HCEC 1CT (cell line): ENCODE data around the gene HAGHL.
"Not testable (repeated sequence)": the region's sequence is repeated elsewhere in the genome, so short reads cannot be mapped to it uniquely, and the experiment has no call there.

Experiments
- DNase-seq: peaks from one replicate; pipeline ENCODE4 v3.0.0-alpha.2; 2017

Gene HAGHL

DNA sequence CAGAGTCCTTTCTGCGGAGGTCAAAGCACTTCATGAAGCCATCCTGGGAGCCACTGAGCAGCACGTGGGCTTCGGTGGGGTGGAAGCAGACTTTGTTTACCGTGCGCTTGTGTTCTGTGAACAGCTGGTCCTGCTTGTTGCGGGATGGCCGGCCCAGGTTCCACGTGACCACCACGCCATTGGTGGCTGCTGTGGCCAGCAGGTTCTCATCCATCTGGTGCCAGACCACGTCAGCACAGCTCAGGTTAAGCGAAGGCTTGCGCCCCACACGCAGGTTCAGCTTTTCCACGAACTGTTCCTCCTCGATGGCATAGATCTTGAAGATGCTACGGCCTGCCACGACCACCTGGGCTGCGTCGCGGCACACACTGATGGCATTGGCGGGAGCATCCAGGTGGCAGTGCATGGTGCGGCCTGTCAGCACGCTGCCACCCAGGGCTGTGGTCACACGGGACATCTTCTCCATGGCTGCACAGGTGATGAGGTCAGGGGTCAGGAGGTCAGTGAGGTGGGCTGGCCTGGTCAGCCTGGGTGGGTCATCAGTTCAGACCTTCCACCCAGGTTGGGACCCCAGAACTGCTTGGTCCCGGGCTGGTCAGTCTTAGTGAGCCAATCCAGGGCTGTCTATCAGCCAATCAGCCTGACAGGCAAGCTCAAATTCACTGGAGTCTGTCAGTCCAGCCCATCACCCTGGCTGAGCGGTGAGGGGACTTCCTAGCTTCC, 37.6 kb upstream of the HAGHL start:
- DNase-seq: no peak

DNA sequence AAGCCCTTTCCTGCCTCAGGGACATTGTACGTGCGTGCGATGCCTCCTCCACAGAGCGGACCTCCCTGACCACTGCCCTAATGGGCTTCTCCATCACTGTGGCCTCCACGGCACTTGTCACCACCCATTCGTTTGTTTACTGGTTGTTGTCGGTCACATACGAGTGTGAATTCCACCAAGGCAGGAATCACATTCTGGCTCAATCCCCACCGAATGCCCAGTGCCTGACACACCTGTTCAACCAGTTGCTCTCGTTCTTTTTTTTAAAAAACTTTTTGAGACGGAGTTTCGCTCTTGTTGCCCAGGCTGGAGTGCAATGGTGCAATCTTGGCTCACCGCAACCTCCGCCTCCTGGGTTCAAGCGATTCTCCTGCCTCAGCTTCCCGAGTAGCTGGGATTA, 35.7 kb upstream of the HAGHL start:
- not testable (repeated sequence) for DNase-seq

DNA sequence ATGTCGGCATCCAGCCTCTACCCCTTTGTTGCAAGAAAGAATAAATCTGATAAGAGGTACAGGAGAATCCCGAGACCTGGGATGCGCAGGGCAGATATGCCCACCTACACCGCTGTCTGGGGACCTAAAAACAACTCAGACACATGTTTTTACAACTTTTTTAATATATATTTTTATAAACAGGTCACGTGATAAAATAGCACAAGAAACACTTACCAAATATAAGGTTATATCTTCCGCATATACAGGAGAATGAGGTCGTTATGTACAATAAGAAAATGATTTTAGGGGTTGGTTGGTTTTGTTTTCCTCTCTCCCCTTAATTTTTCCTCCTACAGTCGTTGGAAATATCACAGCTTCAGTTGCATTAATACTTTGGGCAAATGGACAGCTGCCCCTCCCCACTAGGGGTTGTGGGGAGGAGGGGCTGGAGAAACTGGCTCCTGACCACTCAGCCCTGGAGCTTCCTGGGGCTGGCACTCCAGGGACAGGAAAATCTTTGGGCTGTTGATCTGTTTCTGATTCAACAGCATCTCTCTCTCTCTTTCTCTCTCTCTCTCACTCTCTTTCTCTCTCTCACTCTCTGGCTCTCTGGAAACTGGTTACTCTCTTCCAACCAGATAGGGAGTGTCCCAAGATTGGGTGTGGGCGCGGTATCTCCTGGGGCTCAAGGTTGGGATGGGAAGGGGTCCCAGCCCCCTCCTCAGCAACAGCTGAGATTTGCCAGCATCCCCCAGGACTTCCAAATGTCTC, 34.4 kb upstream of the HAGHL start:
- DNase-seq: no peak

DNA sequence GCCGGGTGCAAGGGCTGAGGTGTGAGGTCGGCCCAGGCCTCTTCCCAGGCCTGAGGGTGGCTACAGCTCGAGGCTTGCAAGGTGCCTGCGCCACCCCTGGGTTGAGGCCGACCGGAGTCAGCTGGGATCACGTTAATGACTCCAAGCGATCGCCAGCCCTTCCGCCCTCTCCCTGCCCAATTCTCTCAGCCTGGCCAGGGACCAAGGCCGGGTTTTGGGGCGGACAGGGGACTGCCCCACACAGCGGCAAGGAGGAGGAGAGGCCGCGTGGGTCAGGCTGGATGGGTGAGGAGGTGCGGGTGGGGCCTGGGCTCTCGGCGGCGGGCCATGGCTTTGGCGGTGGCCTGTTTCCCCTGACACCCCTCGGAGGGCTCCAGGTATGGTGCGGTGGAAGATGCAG, 33.5 kb upstream of the HAGHL start:
- no peak for DNase-seq

DNA sequence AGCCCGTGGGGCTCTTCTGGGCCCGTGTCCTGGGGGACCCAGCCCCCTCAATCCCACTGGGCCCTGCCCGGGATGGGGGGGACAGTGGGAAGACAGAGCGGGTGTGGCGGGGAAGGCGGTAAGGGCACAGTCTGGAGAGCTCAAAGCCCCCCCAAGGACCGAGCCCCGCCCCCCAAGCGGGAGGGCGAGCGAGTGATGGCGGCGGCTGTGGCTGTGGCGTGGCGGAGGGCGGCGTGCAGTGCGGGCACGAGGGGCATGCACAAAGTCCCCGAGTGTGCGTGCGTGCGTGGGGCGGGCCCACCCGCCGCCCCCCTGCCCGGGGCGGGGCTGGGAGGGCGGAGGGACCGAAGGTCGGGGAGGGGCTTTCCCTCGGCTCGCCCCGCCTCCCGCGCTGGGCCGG, 33.1 kb upstream of the HAGHL start:
- no peak for DNase-seq

DNA sequence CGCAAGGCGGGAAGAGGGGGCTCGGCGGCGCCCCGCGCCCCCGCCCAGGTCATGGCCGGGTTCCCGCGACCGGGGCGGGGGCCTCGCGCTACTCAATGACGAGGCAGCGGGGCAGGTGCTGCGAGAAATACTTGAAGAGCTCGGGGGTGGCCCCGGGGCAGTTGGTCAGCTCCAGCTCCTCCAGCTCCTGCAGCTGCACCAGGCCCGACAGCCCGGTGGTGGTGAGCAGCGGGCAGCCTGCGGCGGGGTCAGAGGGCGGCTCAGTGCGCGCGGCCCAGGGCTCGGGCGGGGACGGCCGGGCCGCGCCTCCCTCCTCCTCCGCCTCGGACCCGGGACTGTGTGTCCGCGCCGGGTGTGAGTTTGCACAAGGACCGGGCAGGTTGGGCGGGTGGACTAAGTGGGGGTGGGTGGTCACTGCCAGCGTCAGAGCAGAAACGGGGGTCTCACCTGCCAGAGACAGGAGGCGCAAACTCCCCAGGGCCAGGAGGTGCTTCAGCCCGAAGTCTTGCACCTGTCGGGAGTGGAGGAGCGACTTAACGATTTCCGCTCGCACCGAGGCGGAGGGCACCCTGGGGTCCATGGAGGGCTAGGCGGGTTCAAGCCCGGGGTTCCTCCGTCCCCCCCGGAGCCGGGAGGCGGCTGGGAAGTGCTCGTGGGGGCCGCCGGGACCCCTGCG, 32.6 kb upstream of the HAGHL start:
- DNase-seq: no peak

DNA sequence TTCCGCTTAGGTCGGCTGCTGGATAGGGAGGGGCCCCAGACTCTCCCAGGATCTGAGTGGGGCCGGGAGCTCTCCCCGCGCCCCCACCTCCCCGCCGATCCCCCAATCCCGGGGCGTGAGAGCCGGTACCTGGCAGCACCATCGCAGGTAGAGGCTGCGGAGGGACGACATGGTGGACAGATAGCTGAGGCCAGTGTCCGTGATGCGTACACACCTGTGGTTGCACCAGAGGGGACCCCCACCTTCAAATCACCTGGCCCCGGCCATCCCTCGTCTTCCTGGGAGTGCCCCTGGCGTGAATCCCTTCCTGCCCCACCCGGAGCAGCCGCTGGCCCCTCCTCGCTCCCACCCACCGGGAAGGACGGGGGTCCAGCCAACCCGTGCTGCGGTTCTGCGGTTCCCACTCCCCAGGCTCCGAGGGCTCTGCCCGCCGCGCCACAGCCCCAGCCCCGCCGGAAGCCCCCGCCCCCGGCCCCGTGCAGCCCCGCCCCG, 32.0 kb upstream of the HAGHL start:
- DNase-seq: no peak

DNA sequence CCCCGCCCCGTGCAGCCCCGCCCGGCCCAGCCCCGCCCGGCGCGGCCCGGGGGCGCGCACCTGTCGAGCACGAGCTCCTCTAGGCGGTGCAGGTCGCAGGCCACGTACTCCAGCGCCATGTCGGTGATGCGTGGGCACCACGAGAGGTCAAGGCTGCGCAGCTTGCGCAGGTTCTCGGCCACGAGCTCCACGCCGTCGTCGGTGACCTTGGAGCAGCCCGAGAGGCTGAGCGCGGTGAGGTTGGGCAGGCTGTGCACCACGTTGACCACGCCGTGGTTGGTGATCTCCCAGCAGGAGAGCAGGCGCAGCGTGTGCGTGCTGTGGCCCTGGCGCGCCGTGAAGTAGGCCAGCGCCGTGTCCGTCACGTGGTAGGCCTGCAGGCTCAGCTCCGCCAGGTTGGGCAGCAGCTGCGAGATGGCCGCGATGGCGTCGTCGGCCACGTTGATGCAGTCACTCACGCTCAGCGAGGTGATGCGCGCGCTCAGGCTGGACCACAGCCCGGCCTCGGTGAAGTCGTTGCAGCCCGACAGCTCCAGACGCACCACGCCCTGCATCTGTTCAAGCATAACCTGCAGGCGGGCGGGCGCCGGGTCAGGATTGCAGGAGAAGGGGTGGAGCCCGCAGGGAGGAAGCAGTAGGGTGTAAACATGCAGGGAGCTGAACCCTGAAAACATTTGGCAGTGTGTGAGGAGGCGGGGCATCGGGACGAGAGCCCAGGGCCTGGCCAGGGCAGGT, 31.4 kb upstream of the HAGHL start:
- DNase-seq: no peak

DNA sequence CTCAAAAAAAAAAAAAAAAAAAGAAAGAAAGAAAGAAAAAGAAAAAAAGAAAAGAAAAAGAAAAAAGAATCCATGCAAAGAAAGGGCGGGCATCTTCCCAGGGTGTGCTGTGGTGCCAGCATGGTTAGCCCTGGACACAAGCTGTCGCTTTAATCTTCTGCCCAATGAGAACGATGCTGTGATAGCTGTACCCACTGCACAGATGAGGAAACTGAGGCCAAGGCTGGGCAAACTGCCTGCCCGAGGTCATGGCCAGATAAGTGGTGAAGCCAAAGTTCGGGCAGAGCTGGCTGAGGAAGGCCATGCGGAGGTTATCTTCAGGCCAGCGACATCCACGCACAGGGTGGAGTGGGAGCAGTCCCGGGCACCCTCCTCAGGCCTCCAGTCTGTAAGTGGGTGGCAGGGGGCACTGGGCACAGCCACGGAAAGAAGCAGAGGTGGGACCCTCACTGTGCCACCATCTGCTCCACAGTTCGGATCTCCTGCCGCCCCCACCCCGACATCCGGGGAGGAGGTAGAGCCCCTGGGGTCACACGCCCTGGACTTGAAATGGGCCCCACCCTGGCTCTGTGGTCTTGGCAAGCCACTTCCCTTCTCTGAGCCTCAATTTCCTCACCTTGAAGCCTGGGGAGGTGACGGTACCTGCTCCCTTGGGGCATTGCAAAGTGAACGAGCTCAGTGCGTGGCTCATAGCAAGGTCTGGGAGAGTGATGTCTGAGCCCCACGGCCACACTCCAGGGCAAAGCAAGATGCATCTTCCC, 27.8 kb upstream of the HAGHL start:
- DNase-seq: no peak

DNA sequence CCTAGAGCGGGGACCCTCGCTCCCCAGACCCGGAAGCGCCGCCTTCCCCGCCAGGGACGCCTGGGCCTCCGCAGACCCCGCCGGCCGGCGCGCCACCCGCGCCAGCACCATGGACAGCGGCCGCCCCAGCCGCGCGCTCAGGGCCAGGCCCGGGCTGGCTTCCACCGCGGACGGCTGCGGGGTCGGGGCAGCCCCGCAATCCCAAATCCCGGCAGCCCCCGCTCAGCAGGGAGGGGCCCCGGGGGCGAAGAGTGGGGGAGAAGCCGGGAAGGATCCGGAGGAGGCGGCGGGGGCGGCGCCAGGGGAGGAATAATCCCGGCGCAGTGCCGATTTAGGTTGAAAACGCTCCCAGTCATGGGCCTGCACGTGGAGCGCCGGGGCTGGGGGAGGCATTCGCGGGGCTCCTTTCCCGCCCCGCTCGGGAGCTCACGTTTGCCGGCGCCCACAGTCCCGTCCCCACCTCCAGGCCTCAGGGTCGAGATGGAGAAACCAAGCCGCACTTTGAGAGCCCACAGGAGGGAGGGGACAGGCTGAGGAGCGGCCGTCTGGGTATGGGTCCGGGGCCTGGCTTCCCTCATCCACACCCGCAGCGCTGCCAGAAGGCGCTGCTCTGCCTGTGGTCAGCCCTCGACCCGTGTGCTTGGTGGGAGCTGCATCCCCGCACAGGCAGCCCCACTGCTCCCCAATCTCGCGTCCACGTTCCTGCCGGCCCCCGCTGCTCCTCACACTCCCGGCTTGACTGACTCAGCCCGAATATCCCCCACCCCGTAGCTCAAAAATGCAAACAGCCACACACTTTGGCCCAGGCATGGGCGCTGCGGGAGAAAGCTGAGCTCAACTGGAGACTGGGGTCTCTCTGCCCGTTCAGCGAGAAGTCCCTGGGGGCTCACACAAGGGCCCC, 26.0 kb upstream of the HAGHL start:
- no peak for DNase-seq

DNA sequence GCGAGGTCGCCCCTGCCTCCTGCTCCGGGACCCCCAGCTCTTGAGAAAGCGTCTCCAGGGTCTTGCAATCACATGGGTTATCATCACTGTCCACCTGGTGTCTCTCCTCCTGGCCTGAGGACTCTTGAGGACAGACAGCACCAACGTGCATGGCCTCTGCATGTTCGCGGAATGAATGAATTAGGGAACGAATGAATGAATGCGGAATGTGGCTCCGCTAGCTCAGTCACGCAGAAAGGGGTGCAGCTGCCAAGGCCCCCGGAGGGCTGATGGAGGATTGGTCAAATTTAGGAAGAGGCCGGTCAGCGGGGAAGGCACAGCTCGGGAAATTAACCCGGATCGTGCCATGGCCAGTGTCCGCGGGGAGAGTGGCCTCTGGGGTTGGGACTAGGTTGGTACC, 24.6 kb upstream of the HAGHL start:
- no peak for DNase-seq

DNA sequence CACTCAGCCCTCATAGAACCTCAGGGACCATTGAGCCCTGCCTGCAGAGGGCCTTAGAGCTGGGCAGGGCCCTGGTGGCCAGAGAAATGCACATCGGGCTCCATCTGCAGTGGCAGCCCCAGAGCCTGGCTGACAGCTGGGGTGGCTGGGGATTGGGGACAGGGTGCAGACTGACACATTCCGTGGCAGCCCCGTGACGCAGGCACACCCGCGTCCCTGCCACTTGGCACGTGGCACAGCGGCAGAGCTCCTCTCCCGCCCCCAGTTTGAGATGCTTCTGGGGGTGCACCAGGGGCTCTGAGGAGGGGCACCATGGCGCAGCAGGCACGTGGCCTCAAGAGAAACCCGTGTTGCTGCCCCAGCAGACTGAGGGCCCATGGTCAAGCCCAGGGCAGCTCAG, 23.5 kb upstream of the HAGHL start:
- DNase-seq: no peak

DNA sequence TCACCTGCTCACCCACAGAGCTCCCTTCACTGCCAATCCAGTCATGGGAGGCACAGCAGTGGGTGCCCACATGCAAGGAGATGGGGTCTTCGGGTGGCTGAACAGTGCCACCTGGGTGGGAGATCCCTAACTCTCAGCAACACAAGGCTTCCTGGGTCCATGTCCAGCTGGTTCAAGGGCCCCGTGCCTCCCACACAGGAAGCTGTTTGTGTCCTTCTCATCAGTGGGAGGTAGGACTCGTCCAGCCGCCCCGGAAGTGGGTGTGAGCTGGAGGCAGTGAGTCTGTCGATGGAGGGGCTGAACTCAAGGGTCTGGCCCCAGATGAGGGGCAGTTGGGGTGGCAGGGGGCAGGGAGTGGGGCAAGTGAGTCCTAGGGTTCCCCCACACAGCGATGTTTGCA, 22.9 kb upstream of the HAGHL start:
- no peak for DNase-seq

DNA sequence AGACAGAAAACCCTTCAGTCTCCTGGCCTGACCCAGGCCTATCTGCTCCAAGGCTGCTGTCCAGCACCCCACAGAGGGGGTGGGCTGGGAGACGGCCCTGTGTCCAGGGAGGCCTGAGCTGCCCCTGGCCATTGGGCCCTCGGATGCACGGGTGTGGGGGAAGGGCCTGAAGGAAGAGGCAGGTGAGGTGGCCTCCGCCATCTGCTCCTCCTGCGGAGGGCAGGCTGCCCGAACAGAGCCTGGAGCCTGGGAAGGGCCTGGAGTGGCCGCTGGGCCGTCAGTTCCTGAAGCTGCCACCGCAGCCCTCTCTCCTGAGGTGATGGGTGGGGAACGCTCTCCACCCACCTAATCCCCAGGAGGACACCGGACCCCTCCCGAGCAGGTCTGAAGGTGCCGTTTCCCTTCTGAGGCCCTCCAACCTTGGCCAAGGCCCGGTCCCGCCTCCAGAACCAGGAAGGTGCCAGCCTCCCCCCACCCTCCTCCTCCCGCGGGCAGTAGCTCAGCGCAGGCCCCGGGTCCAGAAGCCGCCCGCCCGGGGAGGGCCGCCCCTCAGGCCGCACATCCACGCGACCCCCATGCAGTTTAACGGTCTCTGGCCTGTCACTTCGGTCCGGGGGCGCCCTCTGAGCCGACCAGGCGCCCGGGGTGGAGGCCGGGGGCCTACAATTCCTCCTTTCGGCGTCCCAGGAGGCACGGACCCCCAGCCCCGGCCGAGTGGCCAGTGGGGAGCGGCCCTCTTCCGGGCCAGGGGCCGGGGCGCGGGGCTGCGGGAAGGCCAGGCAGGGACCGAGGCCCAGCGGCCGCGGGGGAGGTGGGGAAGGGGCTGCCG, 22.1 kb upstream of the HAGHL start:
- no peak for DNase-seq

DNA sequence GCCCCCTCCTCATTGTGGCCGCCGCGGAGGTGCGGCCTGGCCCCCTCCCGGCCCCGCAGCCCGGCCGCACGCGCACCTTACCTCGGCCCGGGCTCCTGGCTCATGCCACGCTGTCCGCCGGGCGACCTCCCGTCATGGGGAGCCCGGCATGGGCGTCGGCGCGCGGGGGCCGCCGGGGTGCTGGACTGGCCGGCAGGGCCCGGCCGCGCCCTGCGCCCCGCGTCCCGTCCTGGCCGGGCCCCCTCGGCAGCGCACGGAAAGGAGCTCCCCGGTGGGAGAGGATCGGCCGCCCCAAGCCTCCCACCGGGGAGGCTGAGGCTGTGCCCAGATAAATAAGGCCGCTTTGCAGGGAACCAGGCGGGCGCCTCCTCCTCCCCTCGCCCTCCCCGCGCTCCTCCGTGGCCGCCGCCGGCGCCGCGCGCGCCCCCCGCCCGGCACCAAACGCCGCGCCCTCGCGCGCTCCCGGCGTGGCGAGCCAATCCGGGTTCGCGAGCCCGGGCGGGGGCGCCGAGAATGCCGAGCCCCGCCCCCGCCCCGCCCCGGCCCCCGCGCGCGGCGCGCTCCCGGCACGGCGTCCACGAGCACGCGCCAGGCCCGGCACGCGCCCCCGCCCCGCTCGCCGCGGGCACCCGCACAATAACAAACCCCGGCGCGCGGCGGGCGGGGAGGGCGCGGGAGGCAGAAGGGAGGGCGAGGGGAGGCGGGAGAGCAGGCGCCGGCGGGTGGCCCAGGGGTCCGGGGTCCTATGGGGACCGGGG, 21.3 kb upstream of the HAGHL start, which contains the start of gene FBXL16:
Gene FBXL16 (minus strand): TSS at position 371 of the 758 bp plus-strand sequence. CDS start 8,396 bp downstream, outside the sequence.
- no peak for DNase-seq

DNA sequence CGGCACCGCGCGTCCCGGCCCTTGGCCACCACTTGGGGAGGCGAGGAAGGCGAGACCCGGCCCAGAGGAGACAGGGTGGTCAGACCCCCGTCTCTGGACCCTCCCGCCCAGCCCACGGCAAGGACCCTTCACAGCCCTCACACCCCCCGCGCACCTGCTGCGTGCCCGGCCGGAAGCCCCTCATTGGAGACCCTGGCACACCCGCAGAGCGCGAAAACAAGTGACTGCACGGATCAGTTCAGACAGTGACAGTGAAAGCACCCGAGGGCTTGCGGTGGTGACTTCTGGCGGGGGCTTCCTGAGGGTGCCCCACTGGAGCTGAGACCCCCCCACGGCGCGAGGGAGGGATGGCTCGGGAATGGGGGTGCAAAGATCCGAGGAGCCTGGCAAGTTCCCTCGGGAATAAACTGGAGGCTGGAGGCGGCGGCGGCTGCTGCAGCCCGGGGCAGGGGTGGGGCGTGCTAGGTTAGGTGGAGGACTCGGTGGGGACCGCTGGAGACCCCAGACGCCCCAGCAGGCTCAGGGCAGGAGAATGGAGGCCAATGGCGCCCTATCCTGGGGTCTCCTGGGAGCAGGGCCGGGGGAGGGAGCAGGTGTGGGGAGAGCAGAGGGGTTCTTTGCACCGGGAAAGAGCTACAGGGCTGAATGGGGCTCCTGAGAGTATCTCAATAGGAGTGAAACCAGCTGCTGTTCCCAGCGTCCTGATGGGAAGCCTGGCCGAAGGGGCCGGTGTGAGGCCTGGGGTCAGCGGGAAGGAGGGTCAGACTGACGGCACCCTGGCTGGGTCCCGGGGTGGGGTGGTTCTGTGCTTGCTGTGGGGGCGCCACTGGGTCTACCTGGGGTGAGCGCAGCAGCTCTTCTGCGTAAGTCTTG, 20.5 kb upstream of the HAGHL start:
- DNase-seq: no peak

DNA sequence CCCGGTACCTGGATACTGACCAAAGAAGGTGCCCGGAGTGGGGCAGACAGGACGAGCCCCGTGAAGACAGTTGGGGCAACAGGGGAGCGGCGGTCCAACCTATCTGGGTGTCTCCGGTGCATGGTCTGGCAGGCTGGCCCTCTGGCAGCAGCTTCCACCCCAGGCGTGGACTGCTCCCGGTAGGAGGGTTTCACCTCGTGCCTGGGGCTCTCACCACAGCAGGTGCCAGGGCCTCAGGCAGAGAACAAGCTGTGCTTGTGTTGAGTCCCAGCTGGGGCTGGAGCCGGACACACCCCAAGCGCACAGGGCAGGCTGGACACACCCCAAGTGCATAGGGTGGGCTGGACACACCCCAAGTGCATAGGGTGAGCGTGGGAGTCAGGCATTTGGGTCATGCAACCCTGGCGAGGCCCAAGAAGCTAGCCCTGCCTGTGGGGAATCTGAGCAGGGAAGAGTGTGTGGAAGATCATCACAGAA, 19.8 kb upstream of the HAGHL start:
- DNase-seq: no peak

DNA sequence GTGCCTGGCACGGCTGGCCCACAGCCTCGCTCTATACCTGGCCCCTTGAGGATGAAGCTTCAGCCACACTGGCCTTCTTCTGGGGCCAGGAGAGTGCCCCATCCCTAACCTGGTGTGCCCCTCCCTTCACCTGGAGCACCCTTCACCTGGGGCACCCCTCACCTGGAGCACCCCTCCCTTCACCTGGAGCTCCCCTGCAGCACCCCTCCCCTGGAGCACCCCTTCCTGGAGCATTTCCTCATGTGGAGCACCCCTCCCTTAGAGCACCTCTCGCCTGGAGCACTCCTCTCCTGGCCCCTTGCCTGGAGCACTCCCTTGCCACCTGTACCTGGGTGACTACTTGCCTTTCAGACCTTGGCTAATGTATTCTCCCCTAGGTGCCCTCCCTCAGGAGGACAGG, 18.9 kb upstream of the HAGHL start:
- DNase-seq: no peak
